NCI-H1105 treated with DMSO at 0.1 percent for 48 hours (cell line): ENCODE data around the gene TNFSF9.
A peak's percentile ranks its signal among the peaks of the same experiment; 100 is the strongest.
"Not testable (repeated sequence)": the region's sequence is repeated elsewhere in the genome, so short reads cannot be mapped to it uniquely, and the experiment has no call there.

Experiments
- DNase-seq: peaks from one replicate; lab custom pipeline; 2025; lab: John Stamatoyannopoulos, UW

Gene TNFSF9

DNA sequence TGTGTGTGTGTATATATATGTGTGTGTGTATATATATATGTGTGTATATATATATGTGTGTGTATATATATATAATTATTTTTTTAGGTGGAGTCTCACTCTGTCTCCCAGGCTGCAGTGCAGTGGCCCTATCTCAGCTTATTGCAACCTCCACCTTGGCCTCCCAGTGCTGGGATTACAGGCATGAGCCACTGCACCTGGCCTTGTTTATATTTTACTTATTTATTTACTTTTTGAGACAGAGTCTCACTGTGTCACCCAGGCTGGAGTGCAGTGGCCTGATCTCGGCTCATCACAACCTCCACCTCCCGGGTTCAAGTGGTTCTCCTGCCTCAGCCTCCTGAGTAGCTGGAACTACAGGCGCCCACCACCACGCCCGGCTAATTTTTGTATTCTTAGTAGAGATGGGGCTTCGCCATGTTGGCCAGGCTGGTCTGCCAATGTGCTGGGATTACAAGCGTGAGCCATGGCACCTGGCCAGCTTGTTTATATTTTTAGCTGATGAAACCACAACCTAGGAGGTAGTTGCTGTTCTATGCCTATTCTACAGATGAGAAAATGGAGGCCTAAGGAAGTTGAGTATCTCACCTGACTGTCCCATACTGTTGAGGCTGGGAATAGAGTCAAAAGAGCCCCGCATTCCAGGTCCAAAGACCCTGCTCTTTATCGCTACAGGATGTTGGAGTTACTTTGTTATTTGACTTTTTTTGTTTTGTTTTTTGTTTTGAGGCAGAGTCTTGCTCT lies 22.6 kb upstream of the TNFSF9 start:
- not testable (repeated sequence) for DNase-seq

- no peak for DNase-seq
These were observed 21.5 kb upstream of the TNFSF9 start for GRCh38 chr19:6509118-6509971.

GRCh38 chr19:6510618-6511017 lies 20.2 kb upstream of the TNFSF9 start:
- DNase-seq, result no peak

- DNase-seq, result no peak
These were observed 16.7 kb upstream of the TNFSF9 start for GRCh38 chr19:6514089-6514488.

GRCh38 chr19:6514926-6515544 lies 15.8 kb upstream of the TNFSF9 start:
- DNase-seq, result no peak

DNA sequence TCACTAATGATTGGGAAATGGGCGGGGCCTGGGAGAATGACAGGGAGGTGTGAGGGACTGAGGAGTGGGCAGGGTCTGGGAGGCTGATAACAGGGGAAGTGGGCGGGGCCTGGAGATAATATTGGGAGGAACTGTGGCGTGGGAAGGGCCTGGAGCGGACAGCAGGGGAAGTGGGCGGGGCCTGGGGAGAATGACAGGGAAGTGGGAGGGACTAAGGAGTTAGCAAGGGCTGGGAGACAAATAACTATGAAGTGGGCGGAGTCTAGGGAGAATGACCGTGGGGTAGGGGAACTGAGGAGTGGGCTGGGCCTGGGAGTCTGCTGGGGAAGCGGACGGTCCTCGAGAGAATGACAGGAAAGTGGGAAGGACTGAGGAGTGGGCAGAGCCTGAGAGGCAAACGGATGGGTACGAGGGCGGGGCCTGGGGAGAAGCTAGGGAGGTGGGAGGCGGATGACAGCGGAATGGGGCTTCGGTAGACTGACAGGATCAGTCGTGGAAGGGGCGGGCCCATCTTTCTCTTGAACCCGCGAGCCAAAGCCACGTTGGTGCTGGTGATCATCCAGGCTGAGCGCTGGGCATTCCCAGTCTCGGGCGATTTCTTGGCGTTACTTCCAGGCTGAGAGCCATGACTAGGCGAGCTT lies 14.7 kb upstream of the TNFSF9 start:
- no peak for DNase-seq

DNA sequence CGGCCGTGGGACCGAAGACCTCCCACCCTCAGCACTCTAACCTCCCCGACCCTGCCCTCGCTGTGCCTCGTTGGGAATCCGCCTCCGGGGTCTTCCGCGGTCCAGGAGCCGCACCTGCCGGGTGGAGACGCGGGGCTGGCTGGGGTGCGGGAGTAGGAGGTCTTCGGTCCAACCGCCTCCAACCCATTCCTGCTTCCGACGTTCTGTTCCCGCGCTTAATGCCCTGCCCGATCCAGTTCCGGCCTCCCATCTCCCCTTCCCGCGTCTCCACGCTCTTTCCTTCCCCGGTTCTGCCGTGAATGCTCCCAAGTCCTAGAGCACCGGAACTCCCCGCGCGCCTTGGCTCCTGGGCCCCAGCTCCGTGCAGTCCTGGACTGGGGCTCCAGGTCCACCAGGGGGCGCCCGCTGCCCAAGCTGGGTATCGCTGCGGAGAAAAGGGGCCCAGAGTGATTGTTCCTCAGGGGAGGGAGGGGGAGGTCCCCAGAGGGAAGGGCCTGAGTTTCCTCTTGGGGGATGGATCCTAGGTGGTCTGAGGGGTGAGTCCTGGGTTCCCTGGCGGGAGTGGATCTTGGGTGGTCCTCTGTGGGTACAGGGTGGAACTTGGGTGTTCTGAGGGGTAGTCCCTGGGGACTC lies 14.1 kb upstream of the TNFSF9 start:
- DNase-seq, result peak; percentile 44

DNA sequence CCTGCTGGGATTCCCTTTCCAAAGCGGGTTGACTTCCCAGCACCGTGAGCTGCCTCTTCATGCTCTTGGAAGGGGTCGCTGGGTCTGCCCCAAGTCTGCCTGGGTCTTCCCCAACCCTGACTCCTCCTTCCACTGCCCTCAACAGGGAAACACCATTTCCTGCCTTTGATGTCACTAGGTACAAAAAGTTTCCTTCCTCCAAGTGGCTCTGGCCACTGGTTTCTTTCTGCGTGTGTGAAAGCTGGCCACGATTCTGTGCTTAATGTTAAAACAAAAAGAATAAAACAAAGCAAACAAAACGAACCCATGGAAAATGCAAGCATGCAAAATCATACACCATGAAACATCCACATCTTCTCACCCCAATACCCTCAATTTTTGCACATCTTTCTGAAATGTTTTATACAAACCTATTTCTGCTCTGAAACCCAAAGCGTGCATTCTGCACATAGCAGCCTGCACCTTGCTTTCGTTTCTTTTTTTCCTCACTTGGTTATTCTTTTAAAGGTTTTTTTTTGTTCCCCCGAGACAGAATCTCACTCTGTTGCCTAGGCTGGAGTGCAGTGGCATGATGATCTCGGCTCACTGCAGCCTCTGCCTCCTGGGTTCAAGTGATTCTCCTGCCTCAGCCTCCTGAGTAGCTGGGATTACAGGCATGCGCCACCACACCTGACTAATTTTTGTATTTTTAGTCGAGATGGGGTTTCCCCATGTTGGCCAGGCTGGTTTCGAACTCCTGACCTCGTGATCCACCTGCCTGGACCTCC lies 12.5 kb upstream of the TNFSF9 start:
- DNase-seq, result no peak

GRCh38 chr19:6519289-6519688 lies 11.5 kb upstream of the TNFSF9 start:
- no peak for DNase-seq

GRCh38 chr19:6521718-6522646 lies 8.8 kb upstream of the TNFSF9 start:
- no peak for DNase-seq

- no peak for DNase-seq
These were observed 8.1 kb upstream of the TNFSF9 start for GRCh38 chr19:6522712-6523111.

- DNase-seq, result peak; percentile 36
These were observed 6.5 kb upstream of the TNFSF9 start for GRCh38 chr19:6524311-6524710.

DNA sequence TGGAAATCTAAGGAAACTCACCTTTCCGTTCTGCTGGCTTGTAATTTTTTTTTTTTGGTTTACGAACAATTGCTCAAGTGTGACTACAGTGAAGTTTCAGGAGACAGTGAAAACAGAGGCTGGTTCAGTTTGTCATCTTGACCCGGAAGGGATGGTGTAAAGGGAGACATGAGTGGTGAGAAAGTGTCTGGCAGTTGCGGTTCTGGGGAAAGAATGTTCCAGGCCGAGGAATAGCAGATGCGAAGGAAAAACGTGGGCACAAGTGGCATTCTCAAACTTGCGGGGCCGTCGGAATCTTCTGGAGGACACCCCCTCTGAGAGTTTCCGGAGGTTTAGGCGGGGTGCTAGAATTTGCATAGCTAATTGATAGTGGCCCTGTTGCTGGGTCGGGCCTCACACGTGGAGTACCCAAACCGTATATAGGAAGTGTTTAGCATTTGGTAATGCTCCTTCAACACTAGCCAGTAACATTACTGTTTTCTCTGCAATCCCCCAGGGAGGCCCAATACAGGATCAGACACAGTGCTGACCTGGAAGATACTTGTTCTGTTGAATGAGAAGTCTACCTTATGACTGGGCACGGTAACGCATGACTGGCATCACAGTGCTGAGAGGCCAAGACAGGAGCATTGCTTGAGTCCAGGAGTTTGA lies 2.8 kb upstream of the TNFSF9 start:
- DNase-seq, result no peak

DNA sequence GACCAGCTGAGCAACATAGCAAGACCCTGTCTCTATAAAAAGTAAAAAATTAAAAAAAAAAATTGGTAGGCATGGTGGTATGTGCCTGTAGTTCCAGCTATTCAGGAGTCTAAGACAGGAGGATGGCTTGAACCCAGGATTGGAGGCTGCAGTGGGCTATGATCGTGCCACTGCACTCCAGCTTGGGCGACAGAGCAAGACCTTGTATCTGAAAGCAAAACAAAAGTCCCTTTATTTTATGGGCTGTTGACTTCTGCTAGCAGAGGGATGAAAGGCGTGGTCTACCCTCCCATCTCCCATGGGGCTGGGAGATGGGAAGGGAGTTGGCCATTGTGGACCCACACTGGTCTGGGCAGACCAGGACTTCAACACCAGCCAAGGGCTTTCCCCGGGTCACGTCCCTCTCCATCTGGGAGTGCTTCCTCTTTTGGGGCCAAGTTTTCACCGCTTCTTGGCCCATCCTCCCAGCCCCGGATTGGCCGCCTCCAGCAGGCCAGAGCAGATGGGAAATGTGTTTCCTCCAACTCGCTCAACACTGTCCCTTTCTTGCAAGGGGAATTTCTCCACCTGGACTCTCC lies 2.2 kb upstream of the TNFSF9 start:
- no peak for DNase-seq

DNA sequence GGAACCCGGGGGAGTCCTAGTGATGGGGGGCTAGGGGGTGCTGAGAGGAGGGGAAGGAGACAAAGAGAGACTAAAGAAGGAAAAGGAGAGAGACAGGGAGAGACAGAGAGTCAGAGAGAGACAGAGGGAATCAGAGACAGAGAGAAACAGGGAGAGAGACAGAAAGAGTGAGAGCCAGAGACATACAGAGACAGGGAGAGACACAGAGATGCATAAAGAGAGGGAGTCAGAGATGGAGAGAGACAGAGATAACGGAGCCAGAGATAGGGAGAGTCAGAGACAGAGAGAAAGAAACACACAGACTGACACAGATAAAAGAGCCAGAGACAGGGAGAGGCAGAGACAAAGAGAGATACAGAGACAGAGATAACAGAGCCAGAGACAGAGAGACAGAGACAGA lies 1.5 kb upstream of the TNFSF9 start:
- DNase-seq, result no peak

DNA sequence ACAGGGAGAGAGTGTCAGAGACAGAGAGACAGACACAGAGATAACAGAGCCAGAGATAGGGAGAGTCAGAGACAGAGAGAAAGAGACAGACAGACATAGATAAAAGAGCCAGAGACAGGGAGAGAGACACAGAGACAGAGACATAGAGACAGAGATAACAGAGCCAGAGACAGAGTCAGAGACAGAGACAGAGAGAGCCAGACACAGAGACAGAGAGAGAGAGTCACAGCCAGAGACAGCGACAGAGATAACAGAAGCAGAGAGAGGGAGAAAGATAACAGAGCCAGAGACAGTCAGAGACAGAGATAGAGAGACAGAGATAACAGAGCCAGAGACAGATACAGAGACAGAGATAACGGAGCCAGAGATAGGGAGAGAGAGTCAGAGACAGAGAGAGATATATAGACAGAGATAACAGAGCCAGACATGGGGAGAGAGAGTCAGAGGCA lies 865 bp upstream of the TNFSF9 start:
- no peak for DNase-seq

GRCh38 chr19:6531163-6531955 lies 533 bp downstream of the TNFSF9 start:
- DNase-seq, result no peak

DNA sequence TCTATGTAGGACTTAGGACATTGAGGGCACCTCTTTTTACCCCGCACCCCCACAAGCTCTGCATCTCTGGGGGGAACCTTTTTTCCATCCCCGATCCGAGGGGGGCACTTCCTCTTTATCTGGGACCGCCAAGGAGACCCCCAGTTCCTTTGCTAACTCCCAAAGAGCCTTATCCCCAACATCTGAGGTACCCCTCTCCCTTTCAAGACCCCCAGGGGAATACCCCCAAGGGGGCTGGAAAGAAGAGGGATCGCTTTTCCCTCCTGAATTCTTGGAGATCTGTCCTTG lies 1.1 kb downstream of the TNFSF9 start:
- no peak for DNase-seq
